HepG2 (cell line): ENCODE measurements around the gene LCAT. TPM values are rescaled to one million over a fixed set of nuclear protein-coding genes. Genes with fewer than 3 reads are reported as not detected.

ENCODE experiments used
- ATF2 ChIP-seq: sonication (generic); formaldehyde crosslinking; IDR thresholded peaks from 2 replicates; pipeline ENCODE4 v1.4.0; 2020; ENCODE audit warnings: missing genetic modification reagents
- BRD4 ChIP-seq: sonication (generic); formaldehyde crosslinking; IDR thresholded peaks from 2 replicates; pipeline ENCODE4 v1.4.0; 2020; ENCODE audit warnings: missing genetic modification reagents
- CBX1 ChIP-seq: IDR thresholded peaks from one replicate; pipeline ENCODE4 v1.6.1; 2016; ENCODE audit warnings: antibody characterized with exemption, low read depth
- CENPBD1 ChIP-seq: sonication (generic); formaldehyde crosslinking; IDR thresholded peaks from 2 replicates; pipeline ENCODE4 v1.8.0; 2022; ENCODE audit warnings: missing genetic modification reagents, low read depth, mild to moderate bottlenecking, borderline replicate concordance
- ESRRA ChIP-seq: sonication (generic); formaldehyde crosslinking; IDR thresholded peaks from 2 replicates; pipeline ENCODE4 v1.5.1; 2020; ENCODE audit warnings: mild to moderate bottlenecking, low read depth, missing genetic modification reagents
- FLYWCH1 ChIP-seq: sonication (generic); formaldehyde crosslinking; IDR thresholded peaks from 2 replicates; pipeline ENCODE4 v1.8.1; 2023; ENCODE audit warnings: mild to moderate bottlenecking, missing genetic modification reagents
- GFI1 ChIP-seq: sonication (generic); formaldehyde crosslinking; IDR thresholded peaks from 2 replicates; pipeline ENCODE4 v1.5.0; 2020; ENCODE audit warnings: missing genetic modification reagents, mild to moderate bottlenecking, borderline replicate concordance
- HOXA7 ChIP-seq: sonication (generic); formaldehyde crosslinking; IDR thresholded peaks from 2 replicates; pipeline ENCODE4 v1.8.1; 2022; ENCODE audit warnings: mild to moderate bottlenecking, missing genetic modification reagents, moderate library complexity
- NCOA1 ChIP-seq: sonication (generic); formaldehyde crosslinking; IDR thresholded peaks from 2 replicates; pipeline ENCODE4 v1.9.0; 2021; ENCODE audit warnings: missing genetic modification reagents
- PLRG1 ChIP-seq: fragments of 450-650 bp; conservative IDR thresholded peaks from 2 replicates; pipeline ENCODE4 v1.6.1; 2016
- RFX5 ChIP-seq: IDR thresholded peaks from 2 replicates; pipeline ENCODE4 v1.6.1; 2011; ENCODE audit warnings: low read depth, low read length, improper control_type of control experiment
- ZFP90 ChIP-seq: sonication (generic); formaldehyde crosslinking; IDR thresholded peaks from 2 replicates; pipeline ENCODE4 v1.8.0; 2022; ENCODE audit warnings: missing genetic modification reagents, mild to moderate bottlenecking, inconsistent platforms, borderline replicate concordance
- ZNF180 ChIP-seq: sonication (generic); formaldehyde crosslinking; IDR thresholded peaks from 2 replicates; pipeline ENCODE4 v1.4.0; 2020; ENCODE audit warnings: low read depth, missing genetic modification reagents, borderline replicate concordance
- ZNF280D ChIP-seq: sonication (generic); formaldehyde crosslinking; IDR thresholded peaks from 2 replicates; pipeline ENCODE4 v1.5.1; 2020; ENCODE audit warnings: mild to moderate bottlenecking, missing genetic modification reagents
- ZNF350 ChIP-seq: sonication (generic); formaldehyde crosslinking; IDR thresholded peaks from 2 replicates; pipeline ENCODE4 v1.4.0; 2020; ENCODE audit warnings: mild to moderate bottlenecking, low read depth, missing genetic modification reagents, borderline replicate concordance
- ZNF543 ChIP-seq: sonication (generic); formaldehyde crosslinking; IDR thresholded peaks from 2 replicates; pipeline ENCODE4 v1.4.0; 2020; ENCODE audit warnings: mild to moderate bottlenecking, missing genetic modification reagents
- ZNF639 ChIP-seq: conservative IDR thresholded peaks from 2 replicates; pipeline ENCODE4 v1.6.1; 2018; ENCODE audit warnings: missing genetic modification reagents
- ZNF773 ChIP-seq: sonication (generic); formaldehyde crosslinking; IDR thresholded peaks from 2 replicates; pipeline ENCODE4 v1.4.0; 2020; ENCODE audit warnings: missing genetic modification reagents, borderline replicate concordance
- ZSCAN12 ChIP-seq: sonication (generic); formaldehyde crosslinking; IDR thresholded peaks from 2 replicates; pipeline ENCODE4 v1.9.0; 2021; ENCODE audit warnings: mild to moderate bottlenecking, missing genetic modification reagents
- ZSCAN30 ChIP-seq: sonication (generic); formaldehyde crosslinking; IDR thresholded peaks from 2 replicates; pipeline ENCODE4 v1.5.0; 2020; ENCODE audit warnings: mild to moderate bottlenecking, missing genetic modification reagents
- polyA plus RNA-seq, 8 experiments: library from polyadenylated mRNA; depleted of rRNA in 3 of 8; stranded (reverse) in 7 of 8; unstranded in 1 of 8; fragments of >200 nt; fragmentation: Illumina TruSeq in 4 of 8; extraction: Trizol in 4 of 8; gene quantifications; 2 replicates each; pipeline versions ENCODE4 v1.2.1 to v1.2.3, GENCODE V29; 2011 to 2016; ENCODE audit warnings: low read depth in 4 of 8, missing spikeins in 1 of 8, mixed read lengths in 1 of 8; ENCODE audit not compliant: insufficient read depth in 1 of 8
- total RNA-seq, 5 experiments: library from RNA; depleted of rRNA; stranded (reverse); fragments of >200 nt; fragmentation: Illumina TruSeq; extraction: Trizol; gene quantifications; 2 replicates each; pipeline ENCODE4 v1.2.3, GENCODE V29; 2016; ENCODE audit warnings: low read depth in 1 of 5
- TF ChIP-seq, protein P1 (sequence below): sonication (generic); formaldehyde crosslinking; IDR thresholded peaks from 2 replicates; pipeline ENCODE4 v1.4.0; 2020; ENCODE audit warnings: low read depth, mild to moderate bottlenecking, missing genetic modification reagents

Gene LCAT
- total and polyA plus RNA-seq, 2 of the 13 experiments (the other 11 are each of a cell fraction or from before 2014, with no cell fraction given) = 36.1 to 38.9 TPM

GRCh38 chr16:67936124-67936879 lies 7.6 kb downstream of the LCAT start, which contains the start of gene PSMB10 (continued):
- TF ChIP-seq ZNF639 (CRISPR knock-in tag) = 0 out of 2 replicates have a peak, but pooled peaks have one; percentile 3
- TF ChIP-seq ZNF773 (CRISPR knock-in tag) = 0 out of 2 replicates have a peak, but pooled peaks have one; percentile 52
- TF ChIP-seq ZFP90 (CRISPR knock-in tag) = peak; percentile 15; the same call in 1 of the 2 replicates
- TF ChIP-seq ZNF180 (CRISPR knock-in tag) = no peak
- TF ChIP-seq ZNF350 (CRISPR knock-in tag) = no peak; the same call in 1 of the 2 replicates
- no peak for TF ChIP-seq PLRG1
- no peak for TF ChIP-seq CBX1
- TF ChIP-seq, protein P1, sequence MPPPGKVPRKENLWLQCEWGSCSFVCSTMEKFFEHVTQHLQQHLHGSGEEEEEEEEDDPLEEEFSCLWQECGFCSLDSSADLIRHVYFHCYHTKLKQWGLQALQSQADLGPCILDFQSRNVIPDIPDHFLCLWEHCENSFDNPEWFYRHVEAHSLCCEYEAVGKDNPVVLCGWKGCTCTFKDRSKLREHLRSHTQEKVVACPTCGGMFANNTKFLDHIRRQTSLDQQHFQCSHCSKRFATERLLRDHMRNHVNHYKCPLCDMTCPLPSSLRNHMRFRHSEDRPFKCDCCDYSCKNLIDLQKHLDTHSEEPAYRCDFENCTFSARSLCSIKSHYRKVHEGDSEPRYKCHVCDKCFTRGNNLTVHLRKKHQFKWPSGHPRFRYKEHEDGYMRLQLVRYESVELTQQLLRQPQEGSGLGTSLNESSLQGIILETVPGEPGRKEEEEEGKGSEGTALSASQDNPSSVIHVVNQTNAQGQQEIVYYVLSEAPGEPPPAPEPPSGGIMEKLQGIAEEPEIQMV (CRISPR knock-in tag) = no peak; the same call in 1 of the 2 replicates
- TF ChIP-seq ZNF280D (CRISPR knock-in tag) = no peak
- 0 out of 2 replicates have a peak, but pooled peaks have one; percentile 42 for TF ChIP-seq ZNF543 (CRISPR knock-in tag)
- TF ChIP-seq BRD4 (CRISPR knock-in tag) = peak; percentile 62; the same call in 1 of the 2 replicates
- TF ChIP-seq ATF2 (CRISPR knock-in tag) = no peak; the same call in 1 of the 2 replicates
- TF ChIP-seq CENPBD1 (CRISPR knock-in tag) = no peak
- no peak for TF ChIP-seq FLYWCH1 (CRISPR knock-in tag)
- TF ChIP-seq HOXA7 (CRISPR knock-in tag) = no peak
- peak; percentile 68; the same call in 1 of the 2 replicates for TF ChIP-seq GFI1 (CRISPR knock-in tag)
- TF ChIP-seq ZSCAN30 (CRISPR knock-in tag) = peak; percentile 90; the same call in 1 of the 2 replicates
- peak; percentile 32; the same call in 1 of the 2 replicates for TF ChIP-seq NCOA1 (CRISPR knock-in tag)
- no peak for TF ChIP-seq ESRRA (CRISPR knock-in tag)
- TF ChIP-seq RFX5 = no peak
- no peak for TF ChIP-seq ZSCAN12 (CRISPR knock-in tag)
